Measurements from ENCODE around the gene CTNNA3.
"Not testable (repeated sequence)": the region's sequence is repeated elsewhere in the genome, so short reads cannot be mapped to it uniquely, and the experiment has no call there.

CTNNA3 gene

GRCh38 chr10:66381045-66381444 lies 1315.0 kb downstream of the CTNNA3 start:
- no peak for DNase-seq (ENCODE audit: low read depth in 3 of 3)

GRCh38 chr10:66378117-66378876 lies 1317.7 kb downstream of the CTNNA3 start:
- DNase-seq (ENCODE audit: low read depth in 3 of 3) = no peak

GRCh38 chr10:66368146-66368545 lies 1327.8 kb downstream of the CTNNA3 start:
- DNase-seq (ENCODE audit: low read depth in 3 of 3) = no peak

- DNase-seq (ENCODE audit: low read depth in 3 of 3) = no peak
Measured at GRCh38 chr10:66366163-66366562, 1329.8 kb downstream of the CTNNA3 start.

DNA sequence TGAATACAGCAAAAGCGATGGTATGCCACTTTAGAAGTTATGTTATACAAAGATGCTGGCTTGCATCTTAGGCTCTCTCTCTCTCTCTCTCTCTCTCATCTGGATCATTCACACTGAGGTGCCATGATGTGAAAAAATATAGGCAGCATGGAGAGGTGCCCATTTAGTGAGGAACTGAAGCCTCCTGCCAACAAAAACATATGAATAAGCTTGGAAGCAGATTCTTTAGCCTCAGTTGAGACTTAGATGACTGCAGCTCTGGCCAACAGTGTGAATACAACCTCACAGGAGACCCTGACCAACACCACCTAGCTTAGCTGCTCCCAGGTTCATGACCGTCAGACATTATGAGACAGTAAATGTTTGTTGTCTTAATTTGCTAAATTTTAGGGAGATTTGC lies 1330.3 kb downstream of the CTNNA3 start:
- DNase-seq (ENCODE audit: low read depth in 3 of 3) = no peak

DNA sequence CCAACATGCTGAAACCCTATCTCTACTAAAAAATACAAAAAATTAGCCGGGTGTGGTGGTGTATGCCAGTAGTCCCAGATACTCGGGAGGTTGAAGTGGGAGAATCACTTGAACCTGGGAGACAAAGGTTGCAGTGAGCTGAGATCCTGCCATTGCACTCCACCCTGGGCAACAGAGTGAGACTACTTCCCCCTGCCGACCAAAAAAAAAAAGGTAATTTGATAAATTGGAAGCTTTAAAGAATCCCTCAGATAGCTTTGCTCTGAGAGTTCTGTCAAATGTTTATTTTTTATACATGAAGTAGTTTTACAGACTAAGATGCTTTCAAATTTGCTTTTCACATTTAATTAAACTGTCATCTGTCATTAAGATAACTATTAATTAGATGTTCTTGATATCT lies 1333.5 kb downstream of the CTNNA3 start:
- DNase-seq (ENCODE audit: low read depth in 3 of 3) = no peak

- DNase-seq (ENCODE audit: low read depth in 3 of 3) = not testable (repeated sequence)
Measured at GRCh38 chr10:66353822-66354221, 1342.2 kb downstream of the CTNNA3 start.

- DNase-seq (ENCODE audit: low read depth in 3 of 3) = no peak
Measured at GRCh38 chr10:66353422-66353821, 1342.6 kb downstream of the CTNNA3 start.

- no peak for DNase-seq (ENCODE audit: low read depth in 3 of 3)
Measured at GRCh38 chr10:66350622-66351399, 1345.2 kb downstream of the CTNNA3 start.

DNA sequence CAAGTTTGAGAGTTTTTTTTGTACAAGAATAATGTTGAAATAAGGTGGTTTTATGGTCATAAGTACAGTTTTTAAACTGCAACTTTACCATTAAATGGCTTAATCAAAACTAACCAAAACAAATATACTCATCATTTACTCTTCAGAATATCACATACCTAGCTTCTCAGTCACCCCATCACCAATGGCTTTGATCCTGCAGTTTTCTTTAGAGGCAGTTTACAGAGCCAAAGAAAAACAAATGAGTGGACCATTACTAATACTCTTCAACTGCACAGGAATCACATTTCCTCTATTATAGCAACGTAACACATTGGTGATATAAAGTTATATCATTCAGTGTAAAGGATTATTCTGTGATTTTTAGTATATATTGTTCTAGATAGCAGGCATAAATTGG lies 1346.3 kb downstream of the CTNNA3 start:
- DNase-seq (ENCODE audit: low read depth in 3 of 3) = no peak

DNA sequence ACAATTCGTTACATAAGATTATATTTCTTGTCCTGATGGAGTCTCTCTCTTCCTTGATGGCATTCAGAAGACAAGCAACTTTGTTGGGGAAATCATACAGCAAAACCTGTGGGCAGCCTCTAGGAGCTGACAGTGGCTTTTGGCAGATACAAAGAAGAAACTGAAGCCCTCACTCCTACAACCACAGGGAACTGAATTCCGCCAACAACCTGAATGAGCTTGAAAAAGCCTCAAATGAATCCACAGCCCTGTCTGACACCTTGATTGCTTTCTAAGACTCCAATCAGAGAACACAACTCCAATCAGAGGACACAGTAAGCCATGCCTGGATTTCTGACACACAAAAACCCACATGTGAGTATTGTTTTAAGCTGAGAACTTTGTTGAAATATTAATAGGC lies 1346.9 kb downstream of the CTNNA3 start:
- no peak for DNase-seq (ENCODE audit: low read depth in 3 of 3)

- no peak for DNase-seq (ENCODE audit: low read depth in 3 of 3)
Measured at GRCh38 chr10:66337211-66337610, 1358.8 kb downstream of the CTNNA3 start.

DNA sequence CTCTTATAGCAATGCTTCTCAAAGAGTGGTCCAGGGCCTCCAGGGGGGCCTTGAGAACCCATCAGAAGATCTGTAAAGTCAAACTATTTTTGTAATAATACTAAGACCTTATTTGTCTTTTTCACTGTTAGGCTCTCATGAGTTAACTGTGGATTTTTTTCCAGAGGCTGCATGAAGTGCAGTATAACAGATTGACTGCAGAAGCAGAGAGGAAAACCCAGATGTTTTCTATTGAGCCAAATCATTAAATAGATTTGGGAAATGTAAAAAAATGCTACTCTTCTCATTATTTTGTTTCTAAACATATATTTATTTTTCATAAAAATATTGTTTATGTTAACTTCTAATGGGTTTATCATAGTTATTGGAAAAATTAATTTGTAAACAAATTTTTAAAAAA lies 1359.2 kb downstream of the CTNNA3 start:
- DNase-seq (ENCODE audit: low read depth in 3 of 3) = no peak

DNA sequence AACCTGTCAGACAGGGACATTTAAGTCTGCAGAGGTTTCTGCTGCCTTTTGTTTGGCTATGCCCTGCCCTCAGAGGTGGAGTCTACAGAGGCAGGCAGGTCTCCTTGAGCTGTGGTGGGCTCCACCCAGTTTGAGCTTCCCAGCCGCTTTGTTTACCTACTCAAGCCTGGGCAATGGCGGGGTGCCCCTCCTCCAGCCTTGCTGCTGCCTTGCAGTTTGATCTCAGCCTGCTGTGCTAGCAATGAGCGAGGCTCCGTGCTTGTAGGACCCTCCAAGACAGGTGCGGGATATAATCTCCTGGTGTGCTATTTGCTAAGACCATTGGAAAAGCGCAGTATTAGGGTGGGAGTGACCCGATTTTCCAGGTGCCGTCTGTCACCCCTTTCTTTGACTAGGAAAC lies 1360.2 kb downstream of the CTNNA3 start:
- DNase-seq (ENCODE audit: low read depth in 3 of 3) = not testable (repeated sequence)

- no peak for DNase-seq (ENCODE audit: low read depth in 3 of 3)
Measured at GRCh38 chr10:66329147-66329546, 1366.8 kb downstream of the CTNNA3 start.

GRCh38 chr10:66326876-66327275 lies 1369.1 kb downstream of the CTNNA3 start:
- no peak for DNase-seq (ENCODE audit: low read depth in 3 of 3)

DNA sequence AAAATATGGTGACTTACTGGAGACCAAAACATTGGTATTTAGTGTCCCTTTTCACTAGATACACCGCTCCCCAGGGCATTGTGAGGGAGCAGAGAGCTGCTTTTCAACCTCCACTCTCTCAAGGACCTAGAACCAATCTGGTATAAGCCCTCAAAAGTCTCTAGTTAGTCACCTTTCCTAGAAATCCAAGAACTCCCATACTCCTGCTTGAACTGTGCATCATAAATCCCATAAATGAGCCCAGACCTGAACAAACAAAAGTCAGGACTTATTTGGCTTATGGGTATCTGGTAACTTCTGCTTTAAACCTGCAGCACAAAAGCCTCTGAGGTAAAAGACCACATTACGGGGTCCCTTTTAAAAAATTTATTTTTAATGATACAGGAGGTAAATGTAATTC lies 1373.2 kb downstream of the CTNNA3 start:
- DNase-seq (ENCODE audit: low read depth in 3 of 3) = no peak

GRCh38 chr10:66321723-66322665 lies 1374.0 kb downstream of the CTNNA3 start:
- DNase-seq (ENCODE audit: low read depth in 3 of 3) = no peak

- DNase-seq (ENCODE audit: low read depth in 3 of 3) = no peak
Measured at GRCh38 chr10:66318761-66319160, 1377.2 kb downstream of the CTNNA3 start.

DNA sequence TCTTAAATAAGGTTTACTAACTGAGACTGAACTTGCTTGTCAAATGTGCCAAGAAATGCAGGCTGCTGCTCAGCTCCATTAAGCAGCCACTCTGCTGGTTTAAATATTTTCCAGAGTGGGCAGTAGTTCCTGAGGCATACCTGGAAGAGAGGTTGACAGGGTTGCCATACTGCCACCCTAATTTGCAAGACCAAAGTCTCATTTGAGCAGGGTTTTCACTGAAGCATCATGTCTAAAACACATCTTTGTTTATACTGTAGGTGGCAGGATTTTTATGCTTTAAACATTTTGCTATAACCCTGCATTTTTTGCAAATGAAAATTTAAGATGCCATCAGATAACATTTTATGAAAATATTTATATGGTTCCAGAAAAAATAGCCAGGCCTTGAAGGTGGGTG lies 1388.2 kb downstream of the CTNNA3 start:
- no peak for DNase-seq (ENCODE audit: low read depth in 3 of 3)

GRCh38 chr10:66301078-66301477 lies 1394.9 kb downstream of the CTNNA3 start:
- no peak for DNase-seq (ENCODE audit: low read depth in 3 of 3)

- DNase-seq (ENCODE audit: low read depth in 3 of 3) = no peak
Measured at GRCh38 chr10:66295602-66296001, 1400.4 kb downstream of the CTNNA3 start.

Measured in stimulated activated CD4-positive, alpha-beta T cell treated with anti-CD3 and anti-CD28 coated beads, TNF-alpha, amount 100 ng/mL, for 4 hours (primary cell).